HG02885 (cell line): ENCODE results near the gene GNAT1.
A peak's percentile ranks its signal among the peaks of the same experiment; 100 is the strongest.
"Not testable (repeated sequence)": the region's sequence is repeated elsewhere in the genome, so short reads cannot be mapped to it uniquely, and the experiment has no call there.

Experiments
- ATAC-seq: cut with Tn5 transposase; IDR thresholded peaks from one replicate; pipeline ENCODE4 v1.9.1; 2021; ENCODE audit warnings: mild to moderate bottlenecking; ENCODE audit not compliant: unreplicated experiment, poor library complexity

GNAT1 gene

GRCh38 chr3:50217681-50218080, 26.3 kb downstream of the GNAT1 start:
- no peak for ATAC-seq

DNA sequence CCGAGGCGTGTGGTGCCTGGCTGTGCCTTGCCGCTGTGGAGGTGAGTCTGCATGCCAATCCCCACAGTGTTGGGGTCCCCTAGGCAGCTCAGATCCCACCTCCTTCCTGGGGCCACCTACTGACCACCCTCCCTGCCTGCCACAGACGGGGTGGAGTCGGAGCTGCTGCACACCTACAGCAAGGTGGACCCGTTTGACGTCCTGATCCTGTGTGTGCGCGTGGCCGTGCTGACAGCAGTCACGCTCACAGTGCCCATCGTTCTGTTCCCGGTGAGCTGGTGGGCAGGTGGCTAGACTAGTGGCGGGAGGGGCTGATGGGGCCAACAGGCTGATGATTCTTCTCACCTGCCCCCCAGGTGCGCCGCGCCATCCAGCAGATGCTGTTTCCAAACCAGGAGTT, 27.0 kb downstream of the GNAT1 start:
- ATAC-seq = no peak

DNA sequence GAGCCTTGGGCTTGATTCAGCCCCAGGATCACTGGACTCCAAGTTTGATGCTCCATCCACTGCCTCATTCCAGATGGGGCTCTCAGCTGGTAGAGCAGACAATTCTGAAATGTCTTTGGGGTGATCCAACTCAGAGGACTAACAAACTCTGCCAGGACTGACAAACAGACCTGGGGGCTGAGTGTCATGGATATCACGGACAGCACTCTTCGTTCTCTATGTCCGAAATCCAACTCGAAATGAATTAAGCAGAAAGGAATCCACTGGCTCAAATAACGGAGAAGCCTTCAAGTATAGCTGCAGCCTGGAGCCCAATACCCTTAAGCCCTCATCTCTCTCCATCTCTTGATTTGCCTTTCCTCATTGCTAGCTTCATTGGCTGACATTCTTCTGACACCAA, 27.9 kb downstream of the GNAT1 start:
- ATAC-seq = no peak

GRCh38 chr3:50220109-50220508, 28.7 kb downstream of the GNAT1 start:
- ATAC-seq = no peak

- ATAC-seq = no peak
These were observed 29.6 kb downstream of the GNAT1 start for GRCh38 chr3:50221051-50221410.

DNA sequence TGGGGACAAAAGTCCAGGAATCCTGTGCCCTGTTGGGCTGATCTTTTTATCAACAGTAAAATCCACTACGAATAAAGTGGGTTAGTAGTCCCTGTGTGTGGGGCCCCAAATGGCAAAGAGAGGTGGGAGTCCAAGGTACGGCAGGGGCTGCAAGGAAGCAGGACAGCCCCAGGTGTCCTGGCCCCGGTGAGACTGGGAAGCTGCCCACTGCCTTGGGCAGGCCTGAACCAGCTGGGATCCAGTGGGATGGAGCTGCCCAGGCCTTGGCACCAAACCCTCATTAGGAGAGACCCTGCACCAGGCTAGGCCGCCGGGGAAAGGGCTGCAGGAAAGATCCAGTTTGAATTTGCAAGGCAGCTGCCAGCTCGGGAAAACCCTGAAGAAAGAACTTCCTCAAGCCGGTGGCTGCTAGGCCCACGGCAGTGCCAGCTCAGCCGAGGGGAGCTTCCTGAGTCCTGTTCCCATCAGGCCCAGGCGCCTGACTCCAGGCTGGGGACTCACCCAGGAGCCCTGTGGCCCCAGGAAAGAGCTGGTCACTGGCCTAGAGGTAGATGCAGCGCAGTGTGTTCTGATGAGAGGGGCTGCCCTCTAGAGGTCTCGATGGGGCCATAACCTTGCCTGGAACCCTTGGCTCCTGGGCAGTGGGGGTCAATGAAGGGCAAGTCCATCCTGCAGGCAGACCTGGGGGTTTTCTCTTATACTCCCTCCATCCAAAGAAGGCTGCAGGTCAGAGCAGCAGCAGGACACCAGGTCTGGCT, 30.2 kb downstream of the GNAT1 start:
- no peak for ATAC-seq

GRCh38 chr3:50222169-50222528, 30.7 kb downstream of the GNAT1 start:
- ATAC-seq = no peak

- ATAC-seq = no peak
These were observed 33.2 kb downstream of the GNAT1 start for GRCh38 chr3:50224639-50225038.

- no peak for ATAC-seq
These were observed 35.5 kb downstream of the GNAT1 start for GRCh38 chr3:50226888-50227389.

DNA sequence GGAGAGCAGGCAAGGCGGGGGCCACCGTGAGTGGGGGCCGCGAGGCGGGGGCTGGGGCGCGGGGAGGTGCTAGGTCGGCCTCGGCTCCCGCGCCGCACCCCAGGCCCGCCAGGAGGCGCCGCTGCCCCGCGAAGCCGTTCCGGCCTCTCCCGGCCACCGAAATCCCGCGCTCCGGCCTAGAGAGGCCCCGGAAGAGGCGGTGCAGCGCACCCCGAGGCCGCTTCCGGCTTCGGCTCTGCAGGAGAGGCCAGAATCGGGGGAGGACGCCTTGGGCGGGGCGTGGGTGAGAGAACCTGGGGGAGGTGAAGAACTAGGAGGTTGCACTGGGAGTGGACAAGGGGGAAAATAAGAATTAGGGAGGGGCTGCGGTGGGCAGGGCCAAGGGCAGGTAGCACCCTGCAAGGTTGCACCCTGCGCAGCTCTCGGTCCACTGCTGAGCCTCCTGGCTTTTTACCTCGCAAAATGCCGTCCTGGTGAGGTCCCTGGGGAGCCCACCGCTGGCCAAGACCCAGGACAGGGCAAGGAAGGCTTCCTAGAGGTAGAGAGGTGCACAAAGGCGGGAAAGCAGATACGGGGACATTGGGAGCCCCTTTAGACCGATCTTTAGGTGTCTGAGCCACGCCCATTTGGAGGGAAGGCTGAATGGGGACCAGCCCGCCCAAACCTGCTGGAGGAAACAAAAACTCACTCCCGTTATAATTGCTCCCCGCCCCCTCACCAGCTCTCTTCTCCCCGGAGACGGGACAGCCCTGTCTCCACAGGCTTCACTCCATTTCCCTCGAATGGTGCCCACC, 36.2 kb downstream of the GNAT1 start:
- peak; percentile 87 for ATAC-seq

- not testable (repeated sequence) for ATAC-seq
These were observed 36.9 kb downstream of the GNAT1 start for GRCh38 chr3:50228184-50228763.

DNA sequence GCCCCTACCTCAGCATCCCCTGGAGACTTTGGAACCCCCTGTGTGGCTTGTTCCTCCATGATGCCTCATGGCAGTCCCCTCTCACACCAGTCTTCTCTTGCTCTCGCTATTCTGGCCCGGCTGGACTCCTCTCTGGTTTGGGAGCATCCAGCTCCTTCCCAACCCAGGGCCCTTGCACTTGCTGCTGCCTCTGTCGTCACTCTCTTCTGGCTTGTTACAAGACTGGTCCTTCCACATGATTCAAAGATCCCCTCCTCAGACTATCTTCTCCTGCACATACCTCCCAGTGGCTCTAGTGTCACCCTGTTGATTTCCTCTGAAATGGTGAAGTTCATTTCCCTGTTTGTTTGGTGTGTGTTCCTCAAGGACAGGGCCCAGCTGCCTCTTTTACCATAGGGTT, 38.1 kb downstream of the GNAT1 start:
- no peak for ATAC-seq

GRCh38 chr3:50230104-50230793, 38.8 kb downstream of the GNAT1 start:
- ATAC-seq = no peak

DNA sequence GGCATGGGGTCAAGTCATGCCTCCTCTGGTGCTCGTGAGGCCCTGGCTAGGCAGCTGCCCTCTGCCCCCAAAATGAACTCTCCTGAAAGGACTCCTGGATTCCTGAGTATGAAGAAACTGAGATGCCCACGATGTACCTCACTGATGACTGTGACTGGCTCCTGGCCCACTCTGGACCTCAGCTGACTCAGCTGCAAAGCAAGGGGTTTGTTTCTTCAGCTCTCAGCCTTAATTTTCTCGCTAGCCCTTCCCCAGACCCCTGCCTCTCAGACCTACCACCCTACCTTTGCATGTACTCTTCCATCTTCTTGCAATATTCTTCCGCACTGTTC, 39.4 kb downstream of the GNAT1 start:
- ATAC-seq = no peak

DNA sequence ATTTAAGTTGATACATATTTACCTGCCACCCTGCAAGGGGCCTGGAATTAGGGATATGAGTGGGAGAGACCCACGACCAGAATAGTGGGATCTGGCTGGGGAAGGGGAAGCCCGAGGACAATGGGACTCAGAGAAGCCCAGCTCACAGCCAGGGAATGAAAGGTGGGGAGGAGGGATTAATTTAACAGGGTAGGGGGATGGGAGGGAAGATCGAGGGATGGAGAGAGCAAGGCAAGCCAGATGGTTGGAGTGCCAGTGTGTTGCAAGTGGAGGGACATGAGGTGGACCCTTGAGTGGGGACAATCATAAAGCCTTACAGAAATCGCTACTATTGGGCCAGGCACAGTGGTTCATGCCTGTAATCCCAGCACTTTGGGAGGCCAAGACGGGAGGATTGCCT, 40.2 kb downstream of the GNAT1 start:
- ATAC-seq = no peak

GRCh38 chr3:50232303-50232702, 40.9 kb downstream of the GNAT1 start:
- no peak for ATAC-seq

DNA sequence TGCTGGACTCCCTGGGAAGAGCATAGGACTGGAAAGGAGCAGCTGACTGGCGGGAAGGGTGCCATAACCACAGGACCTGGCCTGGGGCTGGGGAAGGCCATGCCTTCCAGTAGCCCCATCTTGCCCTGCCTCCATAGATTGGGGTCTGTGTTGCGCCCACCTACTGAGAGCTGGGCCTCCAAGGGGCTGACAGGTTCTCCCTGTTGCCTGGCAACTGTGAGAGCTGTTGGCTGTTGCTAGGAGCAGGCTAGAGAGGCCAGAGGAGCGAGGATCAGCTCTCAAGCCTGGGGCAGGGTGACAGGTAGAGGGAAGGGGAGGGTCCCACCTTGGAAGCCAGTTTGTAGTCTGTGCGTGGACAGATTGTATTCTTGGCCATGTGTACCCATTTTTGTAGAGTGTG, 41.8 kb downstream of the GNAT1 start:
- no peak for ATAC-seq

GRCh38 chr3:50235716-50236483, 44.5 kb downstream of the GNAT1 start, which contains the start of gene GNAI2:
TSS of gene GNAI2 (plus strand) at chr3:50236204. CDS start at chr3:50236336, 132 bp downstream.
- peak; percentile 94 for ATAC-seq

GRCh38 chr3:50236484-50237132, 45.2 kb downstream of the GNAT1 start:
- ATAC-seq = no peak
